Fibroblast of upper back skin (primary cell): ENCODE data around the gene ZNF197.
A peak's percentile ranks its signal among the peaks of the same experiment; 100 is the strongest.
"Not testable (repeated sequence)": the region's sequence is repeated elsewhere in the genome, so short reads cannot be mapped to it uniquely, and the experiment has no call there.

ENCODE experiments used
- DNase-seq: peaks from one replicate; pipeline ENCODE4 v3.0.0-alpha.2; 2013

Gene ZNF197

DNA sequence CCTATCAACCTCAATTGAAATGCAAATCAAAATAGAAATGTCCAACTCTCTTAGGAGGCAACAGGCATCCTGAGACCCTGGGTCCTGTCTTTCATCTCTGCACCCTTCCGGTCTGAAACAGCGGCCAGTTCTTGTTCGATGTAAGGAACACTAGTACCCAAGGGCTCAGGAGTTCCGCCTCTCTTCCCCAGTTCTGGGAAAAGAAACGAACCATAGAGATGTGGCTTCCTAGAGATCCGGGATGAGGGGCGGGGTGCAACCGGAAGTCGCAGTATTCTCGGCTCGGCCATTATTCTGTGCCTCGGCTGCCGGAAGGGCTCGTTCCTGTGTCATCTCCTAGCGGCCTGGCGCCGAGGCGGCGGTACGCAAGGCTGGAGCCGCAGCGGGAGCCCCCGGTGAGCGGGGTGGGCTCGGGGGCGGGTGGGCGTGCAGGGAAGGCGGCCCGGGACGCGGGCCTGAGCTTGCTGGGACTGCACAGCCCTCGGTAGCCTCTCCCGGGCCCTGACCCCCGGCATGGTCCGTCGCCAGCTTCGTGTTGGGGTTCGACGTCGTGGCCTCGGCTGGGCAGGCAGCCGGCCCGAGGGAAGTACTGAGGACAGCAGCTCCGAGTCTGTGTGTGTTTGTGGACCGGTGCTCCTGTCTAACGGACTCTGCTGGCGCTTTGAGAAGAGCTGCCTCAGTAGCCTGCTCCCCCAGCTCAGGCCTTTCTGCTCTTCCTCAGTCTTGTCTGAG is at the start of gene ZNF197:
TSS of gene ZNF197 (plus strand) at position 288 of the 732 bp plus-strand sequence. CDS start 4,119 bp downstream, outside the sequence.
- DNase-seq = peak; percentile 91

DNA sequence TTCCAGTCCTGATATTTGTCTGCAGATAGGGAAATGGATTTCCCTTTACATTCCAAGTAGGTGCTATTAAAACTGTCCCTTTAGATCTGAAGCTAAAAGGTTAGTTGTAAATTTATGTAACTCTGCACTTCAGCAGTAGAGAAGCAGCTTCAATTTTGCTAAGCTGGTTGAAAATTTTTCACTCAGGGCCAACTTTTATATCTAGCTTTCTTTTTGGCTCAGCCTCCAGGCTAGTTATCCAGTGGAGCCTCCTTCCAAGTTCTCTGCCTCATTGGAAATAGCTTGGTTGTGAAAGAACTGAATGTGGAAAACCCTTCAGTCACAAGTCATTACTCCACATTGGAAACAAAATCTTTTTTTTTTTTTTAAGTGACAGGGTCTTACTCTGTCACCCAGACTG is 48.2 kb upstream of the ZNF197 start:
- no peak for DNase-seq

DNA sequence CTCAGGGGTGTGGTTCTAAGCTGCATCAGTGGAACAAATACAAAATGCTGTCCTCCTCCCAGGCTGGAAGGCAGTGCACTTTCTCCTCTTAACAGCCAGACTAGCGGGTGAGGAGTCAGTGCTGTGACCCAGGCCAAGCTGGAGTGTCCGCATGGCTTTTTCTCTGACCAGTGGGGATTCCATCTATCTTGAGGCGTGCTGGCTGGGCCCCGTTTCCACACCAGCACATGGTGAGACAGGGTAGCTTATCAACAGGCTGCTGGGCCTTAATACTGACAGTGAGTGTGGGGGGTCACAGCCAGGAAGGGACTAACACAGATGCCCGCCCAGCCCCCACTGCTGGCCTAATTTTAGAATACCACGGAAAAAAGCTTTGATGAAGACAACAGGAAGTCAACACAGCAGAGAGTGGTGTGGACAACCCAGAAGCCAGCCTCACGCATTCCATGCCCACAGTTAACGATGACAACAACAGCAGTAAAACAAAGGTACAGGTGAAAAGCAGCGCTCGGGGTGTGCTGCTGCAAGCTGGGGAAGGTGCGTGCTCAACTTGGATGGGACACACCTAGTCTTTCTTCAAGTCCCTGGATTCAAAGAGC is 47.4 kb upstream of the ZNF197 start:
- not testable (repeated sequence) for DNase-seq

DNA sequence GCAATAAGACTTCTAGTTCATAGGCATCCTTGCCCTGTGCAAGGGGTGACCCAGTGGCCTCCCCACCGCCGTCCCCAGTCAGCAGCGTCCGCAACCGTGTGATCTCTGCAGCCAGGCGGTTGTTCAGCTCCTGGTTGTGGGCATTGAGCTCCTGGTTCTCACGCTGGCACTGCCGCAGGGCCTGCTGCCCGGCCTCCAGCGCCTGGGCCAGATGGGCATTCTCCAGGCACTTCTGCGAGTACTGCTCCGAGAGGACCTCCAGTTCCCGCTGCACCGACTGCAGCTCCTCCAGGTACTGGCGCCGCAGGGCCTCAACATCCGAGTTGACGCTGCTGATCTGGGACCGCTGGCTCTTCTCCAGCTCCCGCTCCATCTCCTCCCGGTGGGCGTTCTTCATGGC is 46.5 kb upstream of the ZNF197 start:
- not testable (repeated sequence) for DNase-seq

DNA sequence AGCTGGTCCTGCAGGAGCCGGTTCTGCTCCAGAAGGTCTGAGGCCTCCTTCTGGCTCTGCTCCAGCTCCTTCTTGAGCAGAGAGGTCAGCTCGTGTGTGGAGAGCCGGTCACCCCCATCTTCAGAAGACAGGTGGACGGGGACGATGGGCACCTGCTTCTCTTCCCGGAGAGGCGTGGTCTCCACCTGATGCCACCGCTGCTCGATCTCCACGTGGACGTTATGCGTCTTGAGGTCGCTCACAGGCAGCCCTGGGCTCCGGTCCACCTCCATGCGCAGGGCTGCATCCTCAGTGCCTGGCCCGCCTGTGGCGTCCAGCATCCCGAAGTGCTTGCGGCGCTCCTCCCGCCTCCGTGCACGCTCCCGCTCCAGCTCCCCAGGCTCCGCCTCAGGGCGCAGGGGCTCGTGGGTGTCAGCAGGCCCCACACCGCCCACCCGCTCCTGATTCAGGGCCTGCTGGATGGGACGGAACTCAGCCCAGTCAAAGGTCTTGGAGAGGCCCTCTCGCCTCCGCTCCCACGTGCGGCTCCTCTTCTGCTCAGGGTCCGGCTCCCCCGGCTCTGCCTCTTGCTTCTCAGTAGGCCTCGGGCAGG is 45.8 kb upstream of the ZNF197 start:
- not testable (repeated sequence) for DNase-seq

DNA sequence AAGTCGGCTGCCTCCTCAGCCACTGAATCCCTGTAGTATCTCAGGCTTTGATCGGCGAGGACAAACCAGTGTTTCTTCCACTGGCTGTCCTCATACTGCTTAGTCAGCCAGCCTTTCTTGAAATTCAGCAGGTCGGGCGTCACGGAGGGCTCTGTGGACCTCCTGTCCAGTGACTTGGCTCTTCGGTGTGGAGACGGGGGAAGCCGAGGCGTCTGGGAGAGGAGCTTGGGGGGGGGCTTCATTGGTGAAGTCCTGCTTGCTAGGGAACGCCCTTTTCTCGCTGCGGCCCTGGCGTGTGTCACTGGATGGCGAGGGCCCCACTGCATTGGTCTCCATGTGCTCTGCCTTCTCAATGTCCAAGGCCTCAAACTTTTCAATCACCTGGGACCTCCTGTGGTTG is 45.1 kb upstream of the ZNF197 start:
- not testable (repeated sequence) for DNase-seq

DNA sequence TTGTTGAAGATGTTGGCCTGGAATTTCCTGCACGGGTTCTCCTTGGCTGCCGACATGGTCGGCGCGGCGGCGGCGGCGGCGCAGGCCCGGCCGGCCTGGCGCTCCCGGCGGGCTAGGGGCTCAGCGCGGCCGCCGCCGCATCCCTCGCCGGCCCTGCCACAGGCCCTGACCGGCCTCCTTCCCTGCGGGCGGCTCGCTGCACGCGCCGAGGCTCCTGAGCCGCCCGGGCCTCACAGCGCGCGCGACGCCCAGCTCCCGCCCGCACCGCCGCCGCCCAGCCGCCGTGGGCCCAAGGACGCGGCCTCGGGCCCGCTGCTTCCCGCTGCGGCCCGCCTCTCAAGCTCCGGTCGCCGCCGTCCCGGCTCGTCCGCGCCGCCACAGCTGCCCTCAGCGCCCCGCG is 43.9 kb upstream of the ZNF197 start:
- not testable (repeated sequence) for DNase-seq

DNA sequence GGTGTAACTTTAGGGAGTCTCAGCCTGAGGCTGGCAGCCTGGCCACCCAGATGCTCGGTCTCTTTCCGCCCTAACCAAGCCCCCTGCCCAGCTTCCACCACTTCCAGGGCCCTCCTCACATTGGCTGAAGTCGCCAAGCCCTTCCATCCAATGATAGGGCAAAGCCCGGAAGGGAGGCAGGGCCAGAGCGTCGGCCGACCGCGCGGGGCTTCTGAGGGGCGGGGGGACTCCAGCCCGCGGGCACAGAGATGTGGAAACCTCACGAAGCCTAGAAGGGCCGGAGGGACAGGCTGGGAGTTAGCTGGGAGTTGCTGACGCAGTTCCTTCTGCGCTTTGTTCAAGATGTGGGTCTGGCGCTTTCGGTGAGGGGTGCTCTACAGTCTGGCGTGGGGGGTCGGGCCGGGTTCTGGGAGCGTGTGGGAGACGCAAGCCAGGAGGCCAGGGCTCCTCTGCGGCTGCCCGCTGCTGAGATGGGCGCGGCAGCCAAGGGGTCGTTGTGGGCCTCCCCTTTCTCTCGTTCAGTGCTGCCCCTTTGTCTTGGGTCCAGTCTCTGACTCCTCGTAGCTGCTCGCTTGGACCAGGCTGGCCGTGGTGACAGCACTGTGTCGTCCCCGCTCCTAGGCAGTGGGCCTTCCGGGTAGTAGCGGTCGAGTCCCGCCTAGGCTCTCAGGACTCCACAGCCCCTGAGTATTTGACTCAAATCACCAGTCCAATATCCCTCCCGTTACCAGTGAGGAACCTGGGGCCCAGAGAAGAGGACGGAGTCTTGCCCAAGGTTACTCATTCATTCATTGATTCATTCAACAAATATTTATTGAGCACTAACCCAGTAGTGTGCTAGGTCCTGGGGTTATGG is 40.0 kb upstream of the ZNF197 start, which contains the start of gene ZNF660:
TSS of gene ZNF660 (plus strand) at position 319 of the 856 bp plus-strand sequence. CDS start 9,230 bp downstream, outside the sequence.
- peak; percentile 82 for DNase-seq

DNA sequence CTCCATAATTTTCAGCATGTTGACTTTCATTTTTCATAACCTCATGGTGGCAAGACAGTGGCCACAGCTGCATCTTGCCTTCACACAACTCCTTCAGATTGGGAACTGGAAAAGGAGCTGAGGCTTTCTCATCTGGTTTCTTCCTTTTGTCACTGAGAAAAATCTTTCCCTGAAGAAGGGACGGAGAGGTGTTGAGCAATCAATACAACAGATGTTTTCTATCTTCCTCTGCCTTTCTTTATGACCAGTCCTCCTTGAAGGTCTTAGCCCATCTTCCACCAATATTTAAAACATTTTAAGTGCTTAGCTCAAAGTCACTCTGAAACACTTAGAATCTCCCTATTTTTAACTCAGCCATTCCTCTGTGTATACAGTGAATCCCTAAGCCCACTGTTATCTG is 28.2 kb upstream of the ZNF197 start:
- DNase-seq = no peak

DNA sequence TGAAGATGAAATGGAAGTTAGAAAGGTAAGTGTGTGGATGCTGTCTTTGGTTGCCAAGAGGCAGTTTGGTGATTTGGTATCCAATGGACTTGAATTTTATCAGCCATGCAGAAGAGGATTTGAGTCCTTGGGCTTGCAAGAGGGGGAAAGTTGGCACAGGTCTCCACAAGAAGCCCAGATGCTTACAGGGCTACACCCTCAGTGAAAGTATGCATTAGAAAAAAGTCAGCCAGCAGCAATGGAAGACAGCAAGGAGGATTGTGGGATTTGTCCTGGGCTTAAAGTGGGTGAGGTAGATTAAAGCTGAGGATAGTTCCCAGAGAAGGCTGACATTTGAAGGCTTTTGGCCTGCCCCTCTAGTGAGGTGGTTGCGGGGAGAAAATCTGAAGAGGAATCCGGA is 23.1 kb upstream of the ZNF197 start:
- no peak for DNase-seq

DNA sequence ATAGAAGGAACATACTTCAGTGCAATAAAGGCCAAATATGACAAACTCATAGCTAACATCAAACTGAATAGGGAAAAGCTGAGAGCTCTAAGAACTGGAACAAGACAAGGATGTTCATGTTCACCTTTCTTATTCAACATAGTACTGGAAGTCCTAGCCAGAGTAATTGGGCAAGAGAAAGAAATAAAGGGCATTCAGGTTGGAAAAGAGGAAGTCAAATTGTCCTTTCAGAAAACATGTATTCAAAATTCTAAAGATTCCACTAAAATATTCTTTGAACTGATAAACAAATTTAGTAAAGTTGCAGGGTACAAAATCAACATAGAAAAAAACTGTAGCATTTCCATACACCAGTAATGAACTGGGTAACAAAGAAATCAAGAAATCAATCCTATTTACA is 12.2 kb upstream of the ZNF197 start:
- no peak for DNase-seq

DNA sequence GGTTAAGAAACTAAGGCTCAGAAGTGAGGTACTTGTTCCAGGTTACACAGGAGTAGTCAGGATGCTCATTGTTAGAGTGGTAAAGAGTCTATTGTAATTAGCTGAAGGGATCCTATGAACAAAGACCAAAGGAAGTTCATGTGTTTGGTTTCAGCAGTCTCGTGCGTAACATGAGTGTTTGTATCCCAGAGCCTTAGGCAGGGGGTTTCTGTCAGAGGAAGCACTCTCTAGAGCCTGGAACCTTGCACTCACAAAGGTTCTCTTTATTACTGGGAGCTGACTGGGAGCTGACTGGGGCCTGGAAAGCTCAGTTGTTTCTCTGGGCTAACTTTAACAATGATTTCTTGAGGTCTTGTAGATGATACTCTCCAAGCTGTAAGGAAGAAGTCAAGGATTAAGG is 3.9 kb downstream of the ZNF197 start:
- DNase-seq = no peak

DNA sequence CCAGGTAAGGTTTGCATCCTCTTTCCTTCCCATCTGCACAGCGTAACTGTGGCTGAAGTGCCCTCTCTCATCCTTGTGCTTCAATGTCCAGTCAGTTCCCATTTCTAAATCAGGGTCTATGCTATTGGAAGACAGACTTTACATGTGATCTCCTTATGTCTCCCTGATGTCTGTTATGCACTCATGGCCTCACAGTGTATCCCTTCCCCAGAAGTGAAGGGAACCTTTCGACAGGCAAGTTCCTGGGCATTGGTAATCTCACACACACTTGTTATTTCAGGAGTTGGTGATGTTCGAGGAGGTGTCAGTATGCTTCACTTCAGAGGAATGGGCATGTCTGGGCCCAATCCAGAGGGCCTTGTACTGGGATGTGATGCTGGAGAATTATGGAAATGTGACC is 7.4 kb downstream of the ZNF197 start:
- no peak for DNase-seq

DNA sequence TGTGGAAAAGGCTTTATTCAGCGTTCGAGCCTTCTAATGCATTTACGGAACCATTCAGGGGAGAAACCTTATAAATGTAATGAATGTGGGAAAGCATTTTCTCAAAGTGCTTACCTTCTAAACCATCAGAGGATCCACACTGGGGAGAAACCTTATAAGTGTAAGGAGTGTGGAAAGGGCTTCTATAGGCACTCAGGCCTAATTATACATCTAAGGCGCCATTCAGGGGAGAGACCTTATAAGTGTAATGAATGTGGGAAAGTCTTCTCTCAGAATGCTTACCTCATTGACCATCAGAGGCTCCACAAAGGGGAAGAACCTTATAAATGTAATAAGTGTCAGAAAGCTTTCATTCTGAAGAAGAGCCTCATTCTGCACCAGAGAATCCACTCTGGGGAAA is 17.5 kb downstream of the ZNF197 start:
- no peak for DNase-seq

DNA sequence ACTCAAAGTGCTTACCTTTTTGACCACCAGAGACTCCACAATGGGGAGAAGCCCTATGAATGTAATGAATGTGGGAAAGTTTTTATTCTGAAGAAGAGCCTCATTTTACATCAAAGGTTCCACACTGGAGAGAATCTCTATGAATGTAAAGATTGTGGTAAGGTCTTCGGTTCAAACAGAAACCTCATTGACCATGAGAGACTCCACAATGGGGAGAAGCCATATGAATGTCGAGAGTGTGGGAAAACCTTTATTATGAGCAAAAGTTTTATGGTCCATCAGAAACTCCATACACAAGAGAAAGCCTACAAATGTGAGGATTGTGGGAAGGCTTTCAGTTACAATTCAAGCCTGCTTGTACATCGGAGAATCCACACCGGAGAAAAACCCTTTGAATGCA is 18.2 kb downstream of the ZNF197 start:
- DNase-seq = no peak

DNA sequence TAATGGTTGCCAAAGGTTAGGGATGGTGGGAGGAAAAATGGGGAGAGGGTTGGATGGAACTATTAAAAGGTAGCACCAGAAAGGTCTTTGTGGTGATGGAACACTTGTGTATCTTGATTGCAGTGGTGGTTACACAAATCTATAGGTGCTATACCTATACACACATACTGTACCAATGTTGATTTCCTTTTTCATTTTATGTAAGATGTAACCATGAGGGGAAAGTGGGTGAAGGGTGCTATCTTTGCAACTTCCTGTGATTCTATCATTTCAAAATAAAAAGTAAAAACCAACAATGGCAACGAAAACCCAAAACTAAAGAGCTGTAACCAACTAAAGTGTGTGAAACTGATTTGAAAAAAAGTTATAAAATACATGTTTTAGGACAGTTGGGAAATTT is 22.9 kb downstream of the ZNF197 start:
- no peak for DNase-seq

DNA sequence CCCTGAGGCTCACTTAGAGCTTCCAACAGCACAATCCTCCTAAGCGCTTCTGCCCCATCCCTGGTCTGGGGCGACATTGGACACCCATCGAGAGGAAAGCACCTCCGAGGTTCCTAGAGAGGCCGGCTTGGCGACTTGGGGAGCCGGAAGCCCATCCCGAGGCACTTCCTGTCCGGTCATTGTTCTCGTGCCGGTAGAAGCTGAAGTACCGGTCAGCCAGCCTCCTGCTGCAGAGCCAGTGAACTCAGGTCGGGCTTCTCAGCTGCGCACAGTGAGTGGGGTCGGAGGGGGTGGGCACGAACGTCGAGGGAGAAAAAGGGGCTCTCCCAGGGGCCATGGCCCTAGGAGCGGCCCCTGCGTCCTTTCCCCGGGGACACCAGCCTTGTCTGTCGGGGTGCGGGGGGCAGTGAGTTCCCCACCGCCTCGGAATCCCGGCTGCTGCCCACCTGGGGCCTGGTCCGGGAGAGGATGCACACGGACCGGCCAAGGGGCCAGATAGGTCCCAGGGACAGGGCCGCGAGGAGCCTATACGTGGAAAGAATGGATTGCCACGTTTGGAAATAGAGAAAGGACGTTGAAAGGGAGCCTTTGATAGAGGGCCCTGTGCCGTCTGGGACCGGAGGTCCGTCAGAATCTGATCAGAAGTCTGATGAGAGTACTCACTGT is 23.9 kb downstream of the ZNF197 start, which contains the start of gene ZNF35:
TSS of gene ZNF35 (plus strand) at position 169 of the 666 bp plus-strand sequence. CDS start 2,336 bp downstream, outside the sequence.
- DNase-seq = peak; percentile 87

DNA sequence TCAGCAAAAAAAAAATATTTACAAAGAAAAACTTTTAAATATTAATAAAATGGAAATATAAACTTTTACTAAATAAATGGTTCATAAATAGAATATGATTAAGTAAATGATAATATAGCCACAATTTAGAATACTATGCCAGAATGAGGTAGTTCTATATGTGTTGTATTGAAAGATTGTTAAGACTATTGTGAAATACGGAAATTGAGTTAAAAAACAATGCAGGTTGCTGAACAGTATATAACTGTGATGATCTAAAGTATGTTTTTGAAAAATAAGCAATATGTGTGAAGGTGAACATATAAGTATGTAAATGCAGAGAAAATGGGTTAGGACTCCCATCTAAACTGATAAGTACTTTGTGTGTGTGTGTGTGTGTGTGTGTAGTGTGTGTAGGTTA is 24.9 kb downstream of the ZNF197 start:
- DNase-seq = no peak

DNA sequence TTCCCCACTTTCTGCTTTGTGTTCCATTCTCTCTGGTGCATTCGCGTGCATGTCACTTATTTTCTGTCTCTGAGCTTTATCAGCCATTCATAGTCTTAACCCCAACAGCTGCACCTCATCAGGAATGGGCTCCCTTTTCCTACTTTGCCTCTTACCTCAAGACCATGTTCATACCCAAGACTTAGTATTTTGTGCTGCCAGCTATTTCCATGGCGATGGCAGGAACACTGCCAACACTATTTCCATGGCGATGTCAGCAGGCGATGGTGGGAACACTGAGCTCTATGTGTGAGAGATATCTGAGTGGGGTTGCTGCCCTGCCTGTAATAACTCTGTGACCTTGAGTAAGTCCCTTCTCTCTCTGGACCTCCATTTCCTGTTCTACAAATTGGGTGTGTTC is 29.2 kb downstream of the ZNF197 start:
- no peak for DNase-seq

DNA sequence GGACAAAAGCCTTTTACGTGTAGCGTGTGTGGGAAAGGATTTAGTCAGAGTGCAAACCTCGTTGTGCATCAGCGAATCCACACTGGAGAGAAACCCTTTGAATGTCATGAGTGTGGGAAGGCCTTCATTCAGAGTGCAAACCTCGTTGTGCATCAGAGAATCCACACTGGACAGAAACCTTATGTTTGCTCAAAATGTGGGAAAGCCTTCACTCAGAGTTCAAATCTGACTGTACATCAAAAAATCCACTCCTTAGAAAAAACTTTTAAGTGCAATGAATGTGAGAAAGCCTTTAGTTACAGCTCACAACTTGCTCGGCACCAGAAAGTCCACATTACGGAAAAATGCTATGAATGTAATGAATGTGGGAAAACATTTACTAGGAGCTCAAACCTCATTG is 34.2 kb downstream of the ZNF197 start:
- no peak for DNase-seq

DNA sequence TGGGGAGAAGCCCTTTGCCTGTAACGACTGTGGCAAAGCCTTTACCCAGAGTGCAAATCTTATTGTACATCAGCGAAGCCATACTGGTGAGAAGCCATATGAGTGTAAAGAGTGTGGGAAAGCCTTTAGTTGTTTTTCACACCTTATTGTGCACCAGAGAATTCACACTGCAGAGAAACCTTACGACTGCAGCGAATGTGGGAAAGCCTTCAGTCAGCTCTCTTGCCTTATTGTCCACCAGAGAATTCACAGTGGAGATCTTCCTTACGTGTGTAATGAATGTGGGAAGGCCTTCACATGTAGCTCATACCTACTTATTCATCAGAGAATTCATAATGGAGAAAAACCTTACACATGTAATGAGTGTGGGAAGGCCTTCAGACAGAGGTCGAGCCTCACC is 34.6 kb downstream of the ZNF197 start:
- no peak for DNase-seq

DNA sequence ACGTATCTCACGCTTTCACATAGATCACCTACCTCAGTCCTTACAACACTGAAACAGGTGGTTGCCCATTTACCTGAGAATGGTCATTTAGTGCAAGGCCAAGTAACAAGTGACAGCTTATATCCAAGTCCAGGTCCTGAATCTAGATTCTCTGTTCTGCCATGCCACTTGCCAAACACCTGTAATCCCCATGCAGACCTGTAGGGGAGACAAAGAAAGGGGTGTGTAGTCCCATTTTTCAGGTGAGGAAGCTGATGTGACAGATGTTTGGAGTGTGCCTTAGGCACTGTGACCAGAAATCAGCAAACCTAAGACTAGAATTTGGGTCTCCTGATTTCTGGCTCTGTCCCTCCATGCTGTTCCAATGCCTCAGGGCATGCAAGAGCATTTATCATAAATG is 36.4 kb downstream of the ZNF197 start:
- no peak for DNase-seq

DNA sequence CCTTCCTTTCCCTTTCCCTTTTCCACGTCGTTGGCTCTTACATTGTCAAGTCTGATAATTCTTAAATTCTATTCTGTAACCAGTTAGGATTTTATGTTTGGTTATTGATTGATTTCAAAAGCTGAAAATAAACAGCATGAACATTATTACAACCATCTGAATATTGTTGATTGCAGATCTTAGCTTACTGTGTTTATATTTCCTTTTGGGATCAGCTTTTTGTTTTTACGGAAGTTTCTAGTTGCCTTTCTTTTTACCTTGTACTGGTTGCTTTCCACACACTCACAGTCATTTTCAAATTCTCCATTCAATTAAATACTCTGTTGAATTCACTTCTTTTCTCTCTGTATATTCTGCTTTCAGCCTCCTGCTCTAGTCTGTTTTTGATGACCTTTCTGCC is 40.3 kb downstream of the ZNF197 start:
- DNase-seq = no peak
